HepG2 (cell line): Measurements from ENCODE around the gene SNAI3. TPM values are rescaled to one million over a fixed set of nuclear protein-coding genes. Genes with fewer than 3 reads are reported as not detected.
A peak's percentile ranks its signal among the peaks of the same experiment; 100 is the strongest.

Source experiments
- AHR ChIP-seq: IDR thresholded peaks from 2 replicates; pipeline ENCODE4 v1.6.1; 2018; ENCODE audit warnings: missing genetic modification reagents, missing compliant biosample characterization
- CBX5 ChIP-seq: sonication (generic); formaldehyde crosslinking; IDR thresholded peaks from 2 replicates; pipeline ENCODE4 v1.4.0; 2020; ENCODE audit warnings: missing genetic modification reagents, borderline replicate concordance
- DDIT3 ChIP-seq: sonication (generic); formaldehyde crosslinking; IDR thresholded peaks from 2 replicates; pipeline ENCODE4 v1.4.0; 2020; ENCODE audit warnings: mild to moderate bottlenecking, missing genetic modification reagents
- HIVEP1 ChIP-seq: sonication (generic); formaldehyde crosslinking; IDR thresholded peaks from 2 replicates; pipeline ENCODE4 v1.4.0; 2020; ENCODE audit warnings: mild to moderate bottlenecking, missing genetic modification reagents
- IKZF5 ChIP-seq: IDR thresholded peaks from 2 replicates; pipeline ENCODE4 v1.6.1; 2018; ENCODE audit warnings: missing genetic modification reagents, mild to moderate bottlenecking, missing compliant biosample characterization
- RCOR2 ChIP-seq: IDR thresholded peaks from 2 replicates; pipeline ENCODE4 v1.6.1; 2016; ENCODE audit warnings: missing biosample characterization, missing genetic modification reagents
- SAFB2 ChIP-seq: sonication (generic); formaldehyde crosslinking; IDR thresholded peaks from 2 replicates; pipeline ENCODE4 v1.5.1; 2020; ENCODE audit warnings: missing genetic modification reagents, low read depth, mild to moderate bottlenecking, borderline replicate concordance
- SP140L ChIP-seq: sonication (generic); formaldehyde crosslinking; IDR thresholded peaks from 2 replicates; pipeline ENCODE4 v1.4.0; 2020; ENCODE audit warnings: missing genetic modification reagents, borderline replicate concordance
- TBL1XR1 ChIP-seq: fragments of 150-350 bp; IDR thresholded peaks from 2 replicates; pipeline ENCODE4 v1.6.1; 2014; ENCODE audit warnings: borderline replicate concordance, low read length; ENCODE audit not compliant: partially characterized antibody
- U2AF2 ChIP-seq: fragments of 200-400 bp; formaldehyde crosslinking; IDR thresholded peaks from 2 replicates; pipeline ENCODE4 v1.6.1; 2017; ENCODE audit warnings: low read depth, mild to moderate bottlenecking, low read length
- ZBTB26 ChIP-seq: IDR thresholded peaks from 2 replicates; pipeline ENCODE4 v1.6.1; 2016; ENCODE audit warnings: missing compliant biosample characterization, missing genetic modification reagents, borderline replicate concordance
- ZFP36 ChIP-seq: fragments of 150-350 bp; IDR thresholded peaks from 2 replicates; pipeline ENCODE4 v1.6.1; 2018; ENCODE audit warnings: borderline replicate concordance, low read length, low read depth; ENCODE audit not compliant: partially characterized antibody
- ZNF10 ChIP-seq: sonication (generic); formaldehyde crosslinking; IDR thresholded peaks from 2 replicates; pipeline ENCODE4 v1.4.0; 2020; ENCODE audit warnings: mild to moderate bottlenecking, low read depth, missing genetic modification reagents, borderline replicate concordance
- ZNF446 ChIP-seq: sonication (generic); formaldehyde crosslinking; IDR thresholded peaks from 2 replicates; pipeline ENCODE4 v1.5.0; 2020; ENCODE audit warnings: mild to moderate bottlenecking, missing genetic modification reagents
- ZNF564 ChIP-seq: sonication (generic); formaldehyde crosslinking; IDR thresholded peaks from 2 replicates; pipeline ENCODE4 v1.8.1; 2023; ENCODE audit warnings: mild to moderate bottlenecking, missing genetic modification reagents
- ZNF660 ChIP-seq: sonication (generic); formaldehyde crosslinking; IDR thresholded peaks from 2 replicates; pipeline ENCODE4 v1.5.1; 2020; ENCODE audit warnings: mild to moderate bottlenecking, low read depth, missing genetic modification reagents, borderline replicate concordance
- ZNF670 ChIP-seq: sonication (generic); formaldehyde crosslinking; IDR thresholded peaks from 2 replicates; pipeline ENCODE4 v1.8.0; 2022; ENCODE audit warnings: mild to moderate bottlenecking, missing genetic modification reagents, borderline replicate concordance
- ZNF740 ChIP-seq: sonication (generic); formaldehyde crosslinking; IDR thresholded peaks from 2 replicates; pipeline ENCODE4 v1.4.0; 2020; ENCODE audit warnings: missing genetic modification reagents
- ZNF746 ChIP-seq: sonication (generic); formaldehyde crosslinking; IDR thresholded peaks from 2 replicates; pipeline ENCODE4 v1.8.0; 2022; ENCODE audit warnings: mild to moderate bottlenecking, missing genetic modification reagents
- ZNF772 ChIP-seq: sonication (generic); formaldehyde crosslinking; IDR thresholded peaks from 2 replicates; pipeline ENCODE4 v1.5.0; 2020; ENCODE audit warnings: mild to moderate bottlenecking, missing genetic modification reagents
- polyA plus RNA-seq, 8 experiments: library from polyadenylated mRNA; depleted of rRNA in 3 of 8; stranded (reverse) in 7 of 8; unstranded in 1 of 8; fragments of >200 nt; fragmentation: Illumina TruSeq in 4 of 8; extraction: Trizol in 4 of 8; gene quantifications; 2 replicates each; pipeline versions ENCODE4 v1.2.1 to v1.2.3, GENCODE V29; 2011 to 2016; ENCODE audit warnings: low read depth in 4 of 8, missing spikeins in 1 of 8, mixed read lengths in 1 of 8; ENCODE audit not compliant: insufficient read depth in 1 of 8
- total RNA-seq, 5 experiments: library from RNA; depleted of rRNA; stranded (reverse); fragments of >200 nt; fragmentation: Illumina TruSeq; extraction: Trizol; gene quantifications; 2 replicates each; pipeline ENCODE4 v1.2.3, GENCODE V29; 2016; ENCODE audit warnings: low read depth in 1 of 5
- TF ChIP-seq, protein P1 (sequence below): sonication (generic); formaldehyde crosslinking; IDR thresholded peaks from 2 replicates; pipeline ENCODE4 v1.5.0; 2020; ENCODE audit warnings: missing genetic modification reagents, mild to moderate bottlenecking, borderline replicate concordance
- TF ChIP-seq, protein P2 (sequence below): sonication (generic); formaldehyde crosslinking; IDR thresholded peaks from 2 replicates; pipeline ENCODE4 v1.5.1; 2020; ENCODE audit warnings: missing genetic modification reagents, mild to moderate bottlenecking, borderline replicate concordance

The SNAI3 gene
- total and polyA plus RNA-seq, 2 of the 13 experiments (the other 11 are each of a cell fraction or from before 2014, with no cell fraction given) = 0.09 to 0.18 TPM

- TF ChIP-seq, protein P1, sequence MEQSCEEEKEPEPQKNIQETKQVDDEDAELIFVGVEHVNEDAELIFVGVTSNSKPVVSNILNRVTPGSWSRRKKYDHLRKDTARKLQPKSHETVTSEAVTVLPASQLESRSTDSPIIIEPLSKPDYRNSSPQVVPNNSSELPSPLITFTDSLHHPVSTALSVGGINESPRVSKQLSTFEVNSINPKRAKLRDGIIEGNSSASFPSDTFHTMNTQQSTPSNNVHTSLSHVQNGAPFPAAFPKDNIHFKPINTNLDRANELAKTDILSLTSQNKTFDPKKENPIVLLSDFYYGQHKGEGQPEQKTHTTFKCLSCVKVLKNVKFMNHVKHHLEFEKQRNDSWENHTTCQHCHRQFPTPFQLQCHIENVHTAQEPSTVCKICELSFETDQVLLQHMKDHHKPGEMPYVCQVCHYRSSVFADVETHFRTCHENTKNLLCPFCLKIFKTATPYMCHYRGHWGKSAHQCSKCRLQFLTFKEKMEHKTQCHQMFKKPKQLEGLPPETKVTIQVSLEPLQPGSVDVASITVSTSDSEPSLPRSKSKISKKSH (CRISPR knock-in tag) = peak; percentile 58; the same call in 1 of the 2 replicates
- TF ChIP-seq CBX5 (CRISPR knock-in tag) (0 out of 2 replicates have a peak, but pooled peaks have one; percentile 24), SP140L (CRISPR knock-in tag) (no peak), ZNF660 (CRISPR knock-in tag) (no peak), HIVEP1 (0 out of 2 replicates have a peak, but pooled peaks have one; percentile 39), ZNF772 (CRISPR knock-in tag) (no peak), ZBTB26 (CRISPR knock-in tag) (0 out of 2 replicates have a peak, but pooled peaks have one; percentile 50), AHR (CRISPR knock-in tag) (0 out of 2 replicates have a peak, but pooled peaks have one; percentile 15), U2AF2 (no peak), DDIT3 (CRISPR knock-in tag) (no peak), TBL1XR1 (no peak), SAFB2 (CRISPR knock-in tag) (0 out of 2 replicates have a peak, but pooled peaks have one; percentile 78), ZFP36 (no peak), ZNF746 (CRISPR knock-in tag) (0 out of 2 replicates have a peak, but pooled peaks have one; percentile 34), IKZF5 (CRISPR knock-in tag) (no peak), ZNF670 (CRISPR knock-in tag) (0 out of 2 replicates have a peak, but pooled peaks have one; percentile 11), ZNF446 (CRISPR knock-in tag) (no peak), ZNF740 (CRISPR knock-in tag) (no peak), RCOR2 (CRISPR knock-in tag) (no peak), ZNF10 (CRISPR knock-in tag) (no peak), ZNF564 (CRISPR knock-in tag) (peak; percentile 35; the same call in 1 of the 2 replicates)
- TF ChIP-seq, protein P2, sequence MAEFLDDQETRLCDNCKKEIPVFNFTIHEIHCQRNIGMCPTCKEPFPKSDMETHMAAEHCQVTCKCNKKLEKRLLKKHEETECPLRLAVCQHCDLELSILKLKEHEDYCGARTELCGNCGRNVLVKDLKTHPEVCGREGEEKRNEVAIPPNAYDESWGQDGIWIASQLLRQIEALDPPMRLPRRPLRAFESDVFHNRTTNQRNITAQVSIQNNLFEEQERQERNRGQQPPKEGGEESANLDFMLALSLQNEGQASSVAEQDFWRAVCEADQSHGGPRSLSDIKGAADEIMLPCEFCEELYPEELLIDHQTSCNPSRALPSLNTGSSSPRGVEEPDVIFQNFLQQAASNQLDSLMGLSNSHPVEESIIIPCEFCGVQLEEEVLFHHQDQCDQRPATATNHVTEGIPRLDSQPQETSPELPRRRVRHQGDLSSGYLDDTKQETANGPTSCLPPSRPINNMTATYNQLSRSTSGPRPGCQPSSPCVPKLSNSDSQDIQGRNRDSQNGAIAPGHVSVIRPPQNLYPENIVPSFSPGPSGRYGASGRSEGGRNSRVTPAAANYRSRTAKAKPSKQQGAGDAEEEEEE (CRISPR knock-in tag) = 0 out of 2 replicates have a peak, but pooled peaks have one; percentile 75
These were observed 24.0 kb downstream of the SNAI3 start (continued) for GRCh38 chr16:88662222-88662842.
